Measurements from ENCODE around the gene NR3C1. TPM values are rescaled to one million over a fixed set of nuclear protein-coding genes. Genes with fewer than 3 reads are reported as not detected.

Gene NR3C1
- total RNA-seq, 1 experiment from 2014 or later: 31.4 TPM

GRCh38 chr5:143435210-143435657, 31.7 kb upstream of the NR3C1 start:
- Histone ChIP-seq H4K91ac (ENCODE audit: insufficient read length, low read depth, low read length) (no peak overlapping the region), H2BK20ac (ENCODE audit: low read depth, low read length, poor library complexity, severe bottlenecking) (no peak overlapping the region), H3T11ph (ENCODE audit: low read length) (no peak overlapping the region), H2AK5ac (ENCODE audit: insufficient read length, low read length) (no peak overlapping the region), H3K4me2 (ENCODE audit: insufficient read depth, insufficient read length, low read length) (no peak overlapping the region), H2AFZ (ENCODE audit: low read length) (peak overlapping the region; percentile 59), H2BK15ac (ENCODE audit: low read depth, low read length) (no peak overlapping the region), H3K9me3 (ENCODE audit: control insufficient read depth, low read depth, low read length) (no peaks in the 10 kb centered on the region), H3K79me1 (ENCODE audit: insufficient read depth, low read depth, low read length, poor library complexity, severe bottlenecking) (no peaks in the 10 kb centered on the region), H3K27me3 (ENCODE audit: insufficient read depth, low read length) (no peaks in the 10 kb centered on the region), H4K5ac (ENCODE audit: insufficient read length, low read depth, low read length) (no peak overlapping the region), H3K4ac (ENCODE audit: low read depth, low read length) (no peak overlapping the region), H3K18ac (ENCODE audit: insufficient read length, low read depth, low read length) (no peak overlapping the region), H4K20me1 (ENCODE audit: control insufficient read depth, insufficient read depth, insufficient read length) (no peaks in the 10 kb centered on the region), H2BK5ac (ENCODE audit: insufficient read length, low read length) (no peak overlapping the region), H3K4me1 (ENCODE audit: insufficient read depth, low read length) (peaks cover 3% of the 10 kb centered on the region; the same call in 1 of the 2 replicates), H3K27ac (ENCODE audit: insufficient read length, low read depth, low read length) (no peak overlapping the region), H2BK120ac (ENCODE audit: low read depth, low read length, poor library complexity, severe bottlenecking) (no peak overlapping the region), H4K8ac (replicated peaks; ENCODE audit: insufficient read length, low read depth, low read length) (no peak overlapping the region), H3K9ac (ENCODE audit: extremely low read depth, insufficient read length, low read length) (no peak overlapping the region), H3K23me2 (ENCODE audit: insufficient read length, low read depth, low read length, poor library complexity, severe bottlenecking) (no peaks in the 10 kb centered on the region), H3K23ac (ENCODE audit: insufficient read length, low read depth, low read length) (no peak overlapping the region), H3K56ac (ENCODE audit: insufficient read length, low read depth, low read length) (no peak overlapping the region), H2BK12ac (ENCODE audit: insufficient read length, low read depth, low read length) (no peak overlapping the region), H3K79me2 (ENCODE audit: insufficient read depth, low read length) (no peaks in the 10 kb centered on the region), H3K14ac (ENCODE audit: insufficient read depth, low read length) (no peak overlapping the region)
- no peak overlapping the region for H3K4me3 Mint-ChIP-seq
- no peaks in the 10 kb centered on the region for H3K9me3 Mint-ChIP-seq
- no peaks in the 10 kb centered on the region for H3K27me3 Mint-ChIP-seq (ENCODE audit: low read depth)
- peaks cover 11 to 15% of the 10 kb centered on the region in 2 experiments for H3K4me1 Mint-ChIP-seq
- no peak overlapping the region for H3K27ac Mint-ChIP-seq
- TF ChIP-seq CTCF (conservative IDR thresholded peaks at IDR 0.05): no peak
- no CpG with 5 or more reads among the region's 6 CpGs for WGBS (ENCODE audit: extremely low coverage, insufficient read length, low lambda C conversion rate)
- DNase-seq: no peak
- H3K36me3 Mint-ChIP-seq (ENCODE audit: insufficient read depth in 1 of 3, low read depth in 3 of 3): no peaks in the 10 kb centered on the region

Measured in H9 (cell line).